ENCODE results near the gene ATP9B. TPM values are rescaled to one million over a fixed set of nuclear protein-coding genes. Genes with fewer than 3 reads are reported as not detected.

Gene ATP9B
- total RNA-seq, 1 donor from 2014 or later = 27.3 TPM

DNA sequence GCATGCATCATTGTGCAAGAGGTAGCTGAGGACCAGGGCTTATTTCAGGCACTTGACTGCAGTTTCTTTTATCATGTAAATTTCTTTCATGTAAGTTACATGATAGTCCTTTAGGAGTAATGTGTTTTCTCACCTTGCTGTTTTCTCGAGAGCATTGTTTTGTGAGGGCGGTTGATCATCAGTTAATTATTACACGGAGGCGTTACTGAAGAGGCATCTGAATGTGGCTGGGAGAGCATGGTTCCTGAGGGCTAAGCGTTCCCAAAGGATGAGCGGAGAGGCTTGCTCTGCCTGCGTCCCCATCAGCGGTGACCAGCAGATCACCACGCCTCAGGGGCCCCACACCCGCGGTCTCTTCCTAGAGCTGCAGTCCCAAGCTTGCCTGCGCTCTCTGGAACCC is 170.4 kb downstream of the ATP9B start:
- Mint-ChIP-seq H3K27ac (ENCODE audit: unreplicated experiment) (no peak overlapping the region), H3K4me1 (ENCODE audit: unreplicated experiment) (no peaks in the 10 kb centered on the region), H3K4me3 (ENCODE audit: unreplicated experiment) (no peak overlapping the region), H3K36me3 (ENCODE audit: unreplicated experiment) (no peaks in the 10 kb centered on the region), H3K9me3 (ENCODE audit: unreplicated experiment) (no peaks in the 10 kb centered on the region), H3K27me3 (ENCODE audit: unreplicated experiment) (no peaks in the 10 kb centered on the region)
- no peak for DNase-seq (ENCODE audit: extremely low spot score, unreplicated experiment)
- TF ChIP-seq, protein P1, sequence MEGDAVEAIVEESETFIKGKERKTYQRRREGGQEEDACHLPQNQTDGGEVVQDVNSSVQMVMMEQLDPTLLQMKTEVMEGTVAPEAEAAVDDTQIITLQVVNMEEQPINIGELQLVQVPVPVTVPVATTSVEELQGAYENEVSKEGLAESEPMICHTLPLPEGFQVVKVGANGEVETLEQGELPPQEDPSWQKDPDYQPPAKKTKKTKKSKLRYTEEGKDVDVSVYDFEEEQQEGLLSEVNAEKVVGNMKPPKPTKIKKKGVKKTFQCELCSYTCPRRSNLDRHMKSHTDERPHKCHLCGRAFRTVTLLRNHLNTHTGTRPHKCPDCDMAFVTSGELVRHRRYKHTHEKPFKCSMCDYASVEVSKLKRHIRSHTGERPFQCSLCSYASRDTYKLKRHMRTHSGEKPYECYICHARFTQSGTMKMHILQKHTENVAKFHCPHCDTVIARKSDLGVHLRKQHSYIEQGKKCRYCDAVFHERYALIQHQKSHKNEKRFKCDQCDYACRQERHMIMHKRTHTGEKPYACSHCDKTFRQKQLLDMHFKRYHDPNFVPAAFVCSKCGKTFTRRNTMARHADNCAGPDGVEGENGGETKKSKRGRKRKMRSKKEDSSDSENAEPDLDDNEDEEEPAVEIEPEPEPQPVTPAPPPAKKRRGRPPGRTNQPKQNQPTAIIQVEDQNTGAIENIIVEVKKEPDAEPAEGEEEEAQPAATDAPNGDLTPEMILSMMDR (IDR thresholded peaks at IDR 0.05) = no peak

DNA sequence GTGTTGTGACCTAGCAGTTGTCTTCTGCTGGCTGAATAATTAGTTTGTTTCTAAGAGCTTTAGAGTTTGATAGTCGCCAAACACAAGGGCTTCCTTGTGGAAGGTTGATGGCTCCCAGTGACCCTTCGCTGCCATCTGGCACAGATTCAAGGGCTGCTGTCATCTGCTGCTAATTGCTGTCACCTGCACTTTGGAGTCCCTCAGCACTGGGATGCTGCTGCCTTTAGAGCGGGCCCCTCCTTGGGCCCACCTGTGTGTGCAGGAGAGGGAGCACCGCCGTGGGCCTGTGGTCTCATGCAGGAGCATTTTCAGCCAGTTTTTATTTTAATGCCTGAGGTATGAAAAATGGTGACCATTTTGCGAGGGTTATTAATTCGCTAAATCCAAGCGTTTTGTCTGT is 172.6 kb downstream of the ATP9B start:
- DNase-seq (ENCODE audit: extremely low spot score, unreplicated experiment) = no peak
- H3K9me3 Mint-ChIP-seq (ENCODE audit: unreplicated experiment) = no peaks in the 10 kb centered on the region

DNA sequence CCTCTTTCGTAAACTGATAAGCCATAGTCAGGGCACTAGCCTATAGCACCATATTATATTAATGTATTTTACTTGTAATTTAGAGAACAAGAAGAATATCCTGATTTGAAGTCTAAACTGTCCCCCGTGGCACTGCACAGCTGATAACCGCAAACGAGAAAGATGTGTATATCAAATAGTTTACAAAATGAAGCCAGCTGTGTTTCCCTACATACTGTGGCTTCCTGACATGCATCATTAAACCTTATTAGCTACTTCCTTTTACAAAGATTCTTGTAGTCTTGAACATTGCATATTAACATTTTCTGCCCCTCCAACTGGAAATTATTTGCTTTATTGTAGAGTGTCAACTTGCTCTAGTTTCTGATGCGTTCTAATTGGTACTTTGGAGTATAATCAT is 173.1 kb downstream of the ATP9B start:
- Mint-ChIP-seq H3K4me1 (ENCODE audit: unreplicated experiment) (peaks cover 6% of the 10 kb centered on the region), H3K27ac (ENCODE audit: unreplicated experiment) (no peak overlapping the region), H3K4me3 (ENCODE audit: unreplicated experiment) (no peak overlapping the region), H3K36me3 (ENCODE audit: unreplicated experiment) (no peaks in the 10 kb centered on the region), H3K27me3 (ENCODE audit: unreplicated experiment) (no peaks in the 10 kb centered on the region), H3K9me3 (ENCODE audit: unreplicated experiment) (no peaks in the 10 kb centered on the region)
- no peak for DNase-seq (ENCODE audit: extremely low spot score, unreplicated experiment)
- TF ChIP-seq, protein P1 (IDR thresholded peaks at IDR 0.05) = no peak

More for the DNA sequence above, 172.6 kb downstream of the ATP9B start:
- no peak overlapping the region for H3K27ac Mint-ChIP-seq (ENCODE audit: unreplicated experiment)
- H3K27me3 Mint-ChIP-seq (ENCODE audit: unreplicated experiment) = no peaks in the 10 kb centered on the region
- peaks cover 5% of the 10 kb centered on the region for H3K4me1 Mint-ChIP-seq (ENCODE audit: unreplicated experiment)
- H3K36me3 Mint-ChIP-seq (ENCODE audit: unreplicated experiment) = no peaks in the 10 kb centered on the region
- TF ChIP-seq, protein P1 (IDR thresholded peaks at IDR 0.05) = no peak
- H3K4me3 Mint-ChIP-seq (ENCODE audit: unreplicated experiment) = no peak overlapping the region

DNA sequence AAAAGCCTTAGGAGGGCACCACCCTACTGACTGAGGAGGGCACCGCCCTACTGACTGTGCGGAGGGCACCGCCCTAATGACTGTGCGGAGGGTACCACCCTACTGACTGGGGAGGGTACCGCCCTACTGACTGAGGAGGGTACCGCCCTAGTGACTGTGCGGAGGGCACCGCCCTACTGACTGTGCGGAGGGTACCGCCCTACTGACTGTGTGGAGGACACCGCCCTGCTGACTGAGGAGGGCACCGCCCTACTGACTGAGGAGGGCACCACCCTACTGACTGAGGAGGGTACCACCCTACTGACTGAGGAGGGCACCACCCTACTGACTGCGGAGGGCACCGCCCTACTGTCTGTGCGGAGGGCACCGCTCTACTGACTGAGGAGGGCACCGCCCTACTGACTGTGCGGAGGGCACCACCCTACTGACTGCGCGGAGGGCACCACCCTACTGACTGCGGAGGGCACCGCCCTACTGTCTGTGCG is 176.4 kb downstream of the ATP9B start:
- TF ChIP-seq, protein P1 (IDR thresholded peaks at IDR 0.05) = no peak
- peak overlapping the region; percentile 3 for H3K27ac Mint-ChIP-seq (ENCODE audit: unreplicated experiment)
- no peak for DNase-seq (ENCODE audit: extremely low spot score, unreplicated experiment)
- no peak overlapping the region for H3K4me3 Mint-ChIP-seq (ENCODE audit: unreplicated experiment)
- H3K9me3 Mint-ChIP-seq (ENCODE audit: unreplicated experiment) = no peaks in the 10 kb centered on the region
- H3K36me3 Mint-ChIP-seq (ENCODE audit: unreplicated experiment) = no peaks in the 10 kb centered on the region
- peaks cover 6% of the 10 kb centered on the region for H3K4me1 Mint-ChIP-seq (ENCODE audit: unreplicated experiment)
- no peaks in the 10 kb centered on the region for H3K27me3 Mint-ChIP-seq (ENCODE audit: unreplicated experiment)

DNA sequence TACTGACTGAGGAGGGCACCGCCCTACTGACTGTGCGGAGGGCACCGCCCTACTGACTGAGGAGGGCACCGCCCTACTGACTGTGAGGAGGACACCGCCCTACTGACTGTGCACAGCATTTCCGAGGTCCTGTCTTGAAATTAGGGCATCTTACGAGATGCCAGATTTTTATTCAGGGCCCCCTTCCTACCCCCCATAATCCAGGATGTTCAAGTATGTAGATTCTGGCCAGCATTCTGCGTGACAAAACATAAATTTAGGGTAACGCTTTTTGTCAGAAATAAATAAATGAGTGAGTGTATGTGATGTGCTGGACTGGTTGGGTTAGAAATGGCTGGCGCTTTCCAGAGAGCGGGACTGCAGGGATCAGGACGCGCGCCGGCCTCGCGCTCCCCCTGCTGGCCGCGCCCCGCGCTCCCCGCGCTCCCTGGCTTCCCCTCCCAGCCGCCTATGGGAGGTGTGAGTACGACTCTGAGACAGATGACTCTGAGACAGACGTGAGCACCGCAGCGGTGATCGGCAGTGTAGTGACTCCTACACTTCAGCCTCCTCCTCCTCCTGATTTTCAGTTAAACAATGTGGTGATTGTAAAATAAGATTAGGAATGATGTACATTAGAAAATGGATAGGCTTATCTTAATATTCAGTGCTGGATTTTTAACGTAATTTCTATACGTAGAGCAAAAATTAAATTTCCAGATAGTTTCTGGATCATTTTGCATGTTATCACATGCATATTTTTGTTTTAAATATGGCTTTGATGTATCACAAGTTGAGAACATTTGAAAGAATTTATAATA is 177.3 kb downstream of the ATP9B start:
- Mint-ChIP-seq H3K27me3 (ENCODE audit: unreplicated experiment) (no peaks in the 10 kb centered on the region), H3K4me1 (ENCODE audit: unreplicated experiment) (peaks cover 6% of the 10 kb centered on the region), H3K4me3 (ENCODE audit: unreplicated experiment) (peak overlapping the region; percentile 40), H3K9me3 (ENCODE audit: unreplicated experiment) (no peaks in the 10 kb centered on the region), H3K27ac (ENCODE audit: unreplicated experiment) (no peak overlapping the region), H3K36me3 (ENCODE audit: unreplicated experiment) (no peaks in the 10 kb centered on the region)
- TF ChIP-seq, protein P1 (IDR thresholded peaks at IDR 0.05) = peak; percentile 99
- DNase-seq (ENCODE audit: extremely low spot score, unreplicated experiment) = peak; percentile 92
